ENCODE data around the gene SLC10A4.

- TF ChIP-seq CTCF (IDR thresholded peaks at IDR 0.05) (no peak), POLR2AphosphoS5 (IDR thresholded peaks at IDR 0.05; ENCODE audit: insufficient read depth in 1 of 2, low read depth in 1 of 2) (no peak)
Observed at GRCh38 chr4:48489683-48490011, 6.5 kb downstream of the SLC10A4 start.

All from vagina (tissue), 2 donors.